ENCODE results near the gene SLC39A12. TPM values are rescaled to one million over a fixed set of nuclear protein-coding genes. Genes with fewer than 3 reads are reported as not detected.

The SLC39A12 gene
- total and polyA plus RNA-seq, 2 of the 8 experiments (the other 6 are each of a cell fraction or from before 2014, with no cell fraction given), result not detected

- FAIRE-seq, result no peak
- no peaks in the 10 kb centered on the region for H3K23me2 ChIP-seq (ENCODE audit: low read depth, low read length)
- H3K36me3 ChIP-seq (ENCODE audit: control insufficient read depth in 2 of 4, insufficient read depth in 4 of 4, low read length in 3 of 4), result no peaks in the 10 kb centered on the region
- H3K79me2 ChIP-seq (ENCODE audit: control insufficient read depth in 1 of 2, insufficient read depth in 2 of 2, low read length in 2 of 2), result no peaks in the 10 kb centered on the region
- no peak for DNase-seq (ENCODE audit: low read depth in 1 of 2, low spot score in 2 of 2)
- no peak overlapping the region for H3K56ac ChIP-seq (replicated peaks; ENCODE audit: insufficient read length, low read depth, low read length)
- 93% methylated on average over 7 of the region's 7 CpGs; no CpG with 5 or more reads in 1 of the 2 experiments for WGBS, 2 experiments (ENCODE audit: extremely low coverage in 1 of 2, insufficient coverage in 1 of 2, insufficient read length in 1 of 2, insufficient replicate concordance in 2 of 2, low coverage in 1 of 2, low lambda C conversion rate in 2 of 2, missing lambda C conversion rate in 1 of 2)
- no peak overlapping the region for H4K8ac ChIP-seq (ENCODE audit: extremely low read depth, insufficient read depth, low read length)
- H3K9ac ChIP-seq (replicated peaks in 1 of 4; ENCODE audit: extremely low read depth in 1 of 4, low read depth in 3 of 4, low read length in 3 of 4), result no peak overlapping the region
- H2BK120ac ChIP-seq (replicated peaks; ENCODE audit: low read depth, low read length), result no peak overlapping the region
- H2BK15ac ChIP-seq (ENCODE audit: low read length), result no peak overlapping the region
- no peaks in the 10 kb centered on the region for H3K4me1 ChIP-seq (replicated peaks in 1 of 4; ENCODE audit: control insufficient read depth in 3 of 4, insufficient read depth in 4 of 4, low read length in 3 of 4)
- no peak overlapping the region for H3K4ac ChIP-seq (replicated peaks; ENCODE audit: insufficient read length, low read depth, low read length)
- no peak overlapping the region for H2BK20ac ChIP-seq (ENCODE audit: low read length)
- no peak overlapping the region for H3K14ac ChIP-seq (ENCODE audit: insufficient read length)
- H4K91ac ChIP-seq (replicated peaks; ENCODE audit: insufficient read length, low read length), result no peak overlapping the region
- H4K20me1 ChIP-seq (replicated peaks in 1 of 2; ENCODE audit: control insufficient read depth in 1 of 2, insufficient read depth in 2 of 2, low read length in 2 of 2), result no peaks in the 10 kb centered on the region
- no peak overlapping the region for H2AFZ ChIP-seq (ENCODE audit: low read length)
- no peak overlapping the region for H3K23ac ChIP-seq (ENCODE audit: insufficient read length)
- H3K4me2 ChIP-seq (ENCODE audit: insufficient read depth in 1 of 2, low read depth in 2 of 2, low read length in 2 of 2), result no peak overlapping the region
- H2BK12ac ChIP-seq (ENCODE audit: low read depth, low read length), result no peak overlapping the region
- H2AK5ac ChIP-seq (ENCODE audit: low read depth, low read length), result no peak overlapping the region
- CTCF ChIA-PET (ENCODE audit: partially characterized antibody), result interaction anchor here (0.5 kb wide), 1 partner anchor 147 kb away, joined by 3 read pairs; no protein-coding TSS in a partner anchor
- H3K27ac ChIP-seq (ENCODE audit: low read depth, low read length), result no peak overlapping the region
- POLR2A ChIA-PET (ENCODE audit: partially characterized antibody), result no interaction called here
- H4K5ac ChIP-seq (ENCODE audit: insufficient read length, low read depth, low read length), result no peak overlapping the region
- H2BK5ac ChIP-seq (ENCODE audit: low read depth, low read length), result no peak overlapping the region
- peaks cover 0 to 7% of the 10 kb centered on the region in 2 experiments; a peak in 1 of 4 replicates for H3K9me3 ChIP-seq (ENCODE audit: insufficient read depth in 2 of 2, low read depth in 1 of 2, low read length in 1 of 2)
- no peaks in the 10 kb centered on the region; a peak in 1 of 7 replicates for H3K27me3 ChIP-seq (replicated peaks in 1 of 4; ENCODE audit: control insufficient read depth in 3 of 4, extremely low read depth in 1 of 4, insufficient read depth in 3 of 4, low read length in 3 of 4)
- H3K18ac ChIP-seq (ENCODE audit: extremely low read depth, low read length), result no peak overlapping the region
- no peak overlapping the region for H3K4me3 ChIP-seq (ENCODE audit: extremely low read depth in 1 of 4, insufficient read depth in 2 of 4, low read depth in 3 of 4, low read length in 4 of 4)
- no peaks in the 10 kb centered on the region for H3K79me1 ChIP-seq (ENCODE audit: low read depth, low read length)
- TF ChIP-seq SIX5 (IDR thresholded peaks at IDR 0.05; ENCODE audit: low read depth, low read length) (no peak), ATF2 (IDR thresholded peaks at IDR 0.05; ENCODE audit: low read length) (no peak), CHD2 (IDR thresholded peaks at IDR 0.05; ENCODE audit: low read length) (no peak), TCF12 (IDR thresholded peaks at IDR 0.05; ENCODE audit: low read depth, low read length) (no peak)
Observed at GRCh38 chr10:17958049-17958448, 6.3 kb downstream of the SLC39A12 start.
